Measurements from ENCODE around the gene GPHN.

GPHN gene

DNA sequence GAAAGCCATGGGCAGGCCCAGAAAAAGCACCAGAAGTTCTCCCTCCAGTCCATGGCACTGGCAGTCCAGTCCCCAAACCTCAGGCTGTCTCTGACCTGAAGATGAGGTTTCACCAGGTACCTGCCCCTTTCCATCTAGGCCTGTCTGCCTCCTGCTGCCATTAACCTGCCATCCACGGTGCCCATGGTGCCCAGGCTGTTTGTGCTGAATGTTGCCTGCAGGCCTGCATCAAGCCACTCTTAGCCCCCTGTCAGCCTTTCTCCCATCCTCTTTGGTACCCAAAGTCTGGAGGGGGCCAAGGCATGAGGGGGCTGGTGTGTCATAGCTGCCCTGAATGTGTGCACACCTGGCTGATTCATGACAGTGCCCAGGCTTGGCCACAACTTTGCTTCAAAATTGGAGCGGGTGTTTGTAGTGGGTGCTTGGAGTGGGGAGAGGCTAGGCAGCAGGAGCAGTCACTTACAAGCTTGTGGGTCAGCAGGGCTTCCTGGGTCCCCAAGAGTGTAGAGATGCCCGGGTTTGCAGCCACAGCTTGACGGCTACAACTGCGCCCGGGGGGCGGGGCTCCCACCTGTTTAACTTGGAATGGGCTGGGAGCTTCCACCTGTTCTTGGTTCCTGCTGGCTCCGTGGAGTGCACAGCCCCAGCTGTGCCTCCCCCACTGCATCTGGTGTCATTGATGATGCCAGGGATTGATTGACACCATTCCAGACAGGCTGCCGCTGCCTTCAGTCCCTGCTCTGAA, 88.5 kb downstream of the GPHN start:
- no peak for DNase-seq (ENCODE audit: low spot score)
- no peak for FAIRE-seq

GRCh38 chr14:66600416-66600815, 92.5 kb downstream of the GPHN start:
- FAIRE-seq = no peak
- no peak for DNase-seq (ENCODE audit: low spot score)

GRCh38 chr14:66601932-66602578, 94.1 kb downstream of the GPHN start:
- no peak for FAIRE-seq
- no peak for DNase-seq (ENCODE audit: low spot score)

DNA sequence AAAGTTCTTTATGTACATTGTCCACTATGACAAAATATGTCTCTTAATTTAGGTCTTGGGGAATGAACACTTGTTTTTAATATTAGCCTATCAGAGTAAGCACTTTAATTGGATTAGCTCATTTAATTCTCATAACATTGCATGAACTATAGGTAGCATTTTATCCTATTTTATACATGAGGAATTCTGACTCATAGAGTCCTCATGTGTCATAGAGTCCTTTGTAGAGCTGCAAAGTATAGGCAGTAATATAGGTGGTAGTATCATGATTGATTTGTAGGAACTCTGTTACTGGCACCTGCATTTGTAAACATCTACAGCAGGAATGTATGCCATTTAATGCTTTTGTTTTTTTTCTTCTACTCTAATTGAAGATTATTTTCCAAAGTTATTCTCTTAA, 96.0 kb downstream of the GPHN start:
- FAIRE-seq (no peak), DNase-seq (ENCODE audit: low spot score) (no peak)

DNA sequence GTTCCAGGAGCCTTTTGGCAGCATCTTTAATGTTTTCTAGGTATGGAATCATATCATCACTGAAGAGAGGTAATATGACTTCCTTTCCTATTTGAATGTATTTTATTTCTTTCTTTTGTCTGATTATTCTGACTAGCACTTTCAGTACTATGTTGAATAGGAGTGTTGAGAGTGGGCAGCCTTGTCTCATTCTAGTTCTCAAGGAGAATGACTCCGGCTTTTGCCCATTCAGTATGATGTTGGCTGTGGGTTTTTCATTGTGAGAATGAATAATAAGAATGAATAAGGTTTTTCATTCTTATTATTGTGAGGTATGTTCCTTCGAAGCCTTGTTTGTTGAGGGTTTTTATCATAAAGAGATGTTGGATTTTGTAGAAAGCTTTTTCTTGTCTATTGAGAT, 98.9 kb downstream of the GPHN start:
- no peak for DNase-seq (ENCODE audit: low spot score)
- FAIRE-seq = no peak

GRCh38 chr14:66610154-66610563, 102.2 kb downstream of the GPHN start:
- DNase-seq (ENCODE audit: low spot score) (no peak), FAIRE-seq (no peak)

DNA sequence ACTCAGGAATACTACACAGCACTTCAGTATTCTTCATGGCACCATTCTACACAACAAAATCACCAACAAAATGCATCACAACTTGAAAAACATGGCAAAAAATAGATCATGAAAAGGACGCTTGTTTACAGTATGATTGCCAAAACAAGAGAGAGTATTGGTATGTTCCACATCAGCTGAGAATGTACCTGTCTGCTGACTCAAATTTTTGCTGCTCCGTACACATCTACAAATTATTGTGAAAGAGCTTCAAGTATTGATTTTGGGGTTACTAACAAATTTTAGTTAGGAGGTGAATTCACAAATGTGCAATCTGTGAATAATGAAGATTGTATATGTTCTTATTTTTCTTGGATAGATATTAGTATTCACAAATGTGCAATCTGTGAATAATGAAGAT, 105.4 kb downstream of the GPHN start:
- DNase-seq (ENCODE audit: low spot score) = no peak
- no peak for FAIRE-seq

- no peak for DNase-seq (ENCODE audit: low spot score)
- no peak for FAIRE-seq
Measured at GRCh38 chr14:66619952-66620351, 112.0 kb downstream of the GPHN start.

GRCh38 chr14:66623838-66624237, 115.9 kb downstream of the GPHN start:
- FAIRE-seq (no peak), DNase-seq (ENCODE audit: low spot score) (no peak)

DNA sequence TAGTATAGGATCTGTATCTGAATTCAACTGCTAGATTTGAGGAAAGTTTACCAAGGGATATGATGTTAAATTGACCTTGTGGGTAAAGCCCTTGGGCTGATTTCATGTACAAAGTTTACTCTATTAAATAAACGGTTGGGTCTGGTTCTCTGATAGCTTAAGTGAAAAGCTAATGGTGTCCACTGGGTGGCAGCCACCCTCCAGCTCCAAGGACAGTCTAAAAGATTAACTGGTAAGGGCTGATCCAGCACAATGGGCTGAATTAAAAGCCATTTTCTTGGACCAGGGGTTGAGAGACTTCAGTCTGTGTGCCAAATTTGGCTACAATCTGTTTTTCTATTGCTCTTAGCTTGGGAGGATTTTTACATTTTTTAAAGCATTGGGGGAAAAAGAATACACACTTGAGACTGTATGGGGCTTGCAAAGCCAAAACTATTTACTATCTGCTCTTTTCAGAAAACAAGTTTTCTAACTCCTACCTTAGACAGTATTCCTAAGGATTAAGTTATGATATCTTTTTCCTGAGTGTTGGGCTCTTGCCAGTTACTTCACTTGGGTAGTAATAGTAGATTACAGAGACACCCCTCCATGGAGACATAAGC, 116.5 kb downstream of the GPHN start:
- no peak for FAIRE-seq
- no peak for DNase-seq (ENCODE audit: low spot score)

DNA sequence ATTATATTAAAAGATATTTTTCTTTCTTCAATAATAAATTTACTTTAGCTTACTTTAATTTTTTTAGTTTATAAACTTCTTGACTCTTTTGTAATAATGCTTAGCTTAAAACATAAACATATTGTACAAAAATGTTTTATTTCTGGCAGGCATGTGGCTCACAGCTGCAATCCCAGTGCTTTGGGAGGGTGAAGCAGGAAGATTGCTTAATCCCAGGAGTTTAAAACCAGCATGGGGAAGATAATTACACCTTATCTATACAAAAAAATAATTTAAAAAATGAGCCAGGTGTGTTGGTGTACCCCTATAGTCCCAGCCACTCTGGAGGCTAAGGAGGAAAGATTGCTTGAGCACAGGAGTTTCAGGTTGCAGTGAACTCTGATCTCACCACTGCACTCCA, 120.7 kb downstream of the GPHN start:
- DNase-seq (ENCODE audit: low spot score) = no peak
- no peak for FAIRE-seq

GRCh38 chr14:66629499-66629898, 121.6 kb downstream of the GPHN start:
- no peak for DNase-seq (ENCODE audit: low spot score)
- no peak for FAIRE-seq

DNA sequence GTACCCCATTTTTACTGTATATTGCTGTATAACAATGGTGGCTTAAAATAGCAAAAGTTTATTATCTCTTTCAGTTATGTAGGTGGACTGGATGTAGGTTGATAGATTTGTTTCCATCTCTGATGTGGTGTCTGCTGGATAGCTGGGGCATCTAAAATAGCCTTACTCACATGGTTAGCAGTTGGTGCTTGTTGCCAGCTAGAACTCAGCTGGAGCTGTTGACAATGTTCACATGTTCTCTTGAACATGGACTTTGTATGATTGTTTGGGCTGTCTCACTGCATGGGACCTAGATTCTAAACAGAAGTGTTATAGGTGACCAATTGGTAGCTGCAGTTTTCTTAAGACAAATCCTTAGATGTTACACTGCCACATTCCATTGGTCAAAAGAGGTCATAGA, 126.9 kb downstream of the GPHN start:
- no peak for FAIRE-seq
- no peak for DNase-seq (ENCODE audit: low spot score)

GRCh38 chr14:66635435-66635834, 127.5 kb downstream of the GPHN start:
- FAIRE-seq (no peak), DNase-seq (ENCODE audit: low spot score) (no peak)

DNA sequence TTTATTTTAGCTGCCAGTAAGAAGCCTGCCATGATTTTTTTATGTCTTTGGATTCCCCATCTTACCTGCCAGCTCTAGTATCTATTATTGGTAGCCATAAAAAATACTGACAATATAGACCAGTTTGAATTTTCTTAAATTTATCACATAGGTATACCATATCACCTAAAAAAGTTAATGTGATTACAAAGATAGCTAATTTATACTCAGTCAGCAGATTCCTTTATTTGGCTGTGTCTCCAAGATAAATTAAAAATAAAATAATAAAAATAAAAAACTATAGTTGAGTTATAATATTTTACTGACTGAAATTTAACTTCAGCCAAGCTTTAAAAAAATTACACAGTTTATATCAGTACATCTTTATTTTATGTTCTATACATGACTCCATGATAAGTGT, 128.3 kb downstream of the GPHN start:
- DNase-seq (ENCODE audit: low spot score) (no peak), FAIRE-seq (no peak)

DNA sequence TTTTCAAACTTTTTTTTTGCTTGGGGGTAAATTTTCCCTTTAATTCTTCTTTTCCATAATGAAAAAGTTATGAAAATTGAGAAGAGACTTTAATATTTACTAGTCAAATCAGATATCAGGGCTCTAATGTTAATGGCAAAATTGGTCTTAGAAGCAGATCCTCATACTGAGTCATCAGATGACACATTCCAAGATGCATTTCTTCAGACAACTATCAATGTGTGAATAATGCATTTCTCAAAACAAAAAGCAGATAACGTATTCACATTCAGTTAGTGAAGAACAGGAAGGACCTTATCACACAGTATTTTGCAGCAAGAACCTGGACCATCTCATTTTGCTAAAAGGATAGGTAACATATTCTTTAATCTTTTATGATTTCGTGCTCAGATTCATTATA, 130.7 kb downstream of the GPHN start:
- no peak for FAIRE-seq
- peak; percentile 24 for DNase-seq (ENCODE audit: low spot score)

DNA sequence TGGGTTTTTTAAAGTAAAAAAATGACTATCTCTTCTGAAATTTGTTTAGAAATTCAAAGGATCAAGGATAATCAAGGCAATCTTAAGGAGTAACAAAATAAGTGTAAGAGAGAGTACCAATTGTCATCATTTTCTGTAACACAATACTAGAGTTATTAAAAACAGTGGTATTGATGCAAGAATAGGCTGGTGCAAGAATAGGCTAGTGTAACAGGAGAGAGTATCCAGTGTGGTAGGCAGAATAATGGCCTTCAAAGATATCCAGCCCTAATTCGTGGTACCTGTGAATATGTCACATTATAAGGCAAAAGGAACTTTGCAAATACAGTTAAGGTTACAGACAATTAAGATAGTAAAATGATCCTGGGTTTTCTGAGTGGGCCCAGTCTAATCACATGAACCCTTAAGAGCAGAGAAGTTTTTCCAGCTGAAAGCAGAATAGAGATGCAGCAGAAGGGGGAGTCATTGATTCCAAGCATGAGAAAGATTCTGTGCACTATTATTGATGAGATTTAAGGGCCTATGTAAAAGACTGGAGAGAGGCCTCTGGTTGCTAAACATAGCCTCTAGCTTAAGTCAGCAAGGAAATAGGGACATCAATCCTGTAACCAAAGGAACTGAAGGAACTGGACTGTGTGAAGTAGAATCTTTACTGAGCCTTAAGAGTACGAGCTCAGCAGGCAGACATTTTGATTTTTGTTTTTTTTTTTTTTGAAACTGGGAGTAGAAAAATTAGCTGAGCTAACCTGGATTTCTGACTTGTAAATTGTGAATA, 134.1 kb downstream of the GPHN start:
- FAIRE-seq (no peak), DNase-seq (ENCODE audit: low spot score) (no peak)

DNA sequence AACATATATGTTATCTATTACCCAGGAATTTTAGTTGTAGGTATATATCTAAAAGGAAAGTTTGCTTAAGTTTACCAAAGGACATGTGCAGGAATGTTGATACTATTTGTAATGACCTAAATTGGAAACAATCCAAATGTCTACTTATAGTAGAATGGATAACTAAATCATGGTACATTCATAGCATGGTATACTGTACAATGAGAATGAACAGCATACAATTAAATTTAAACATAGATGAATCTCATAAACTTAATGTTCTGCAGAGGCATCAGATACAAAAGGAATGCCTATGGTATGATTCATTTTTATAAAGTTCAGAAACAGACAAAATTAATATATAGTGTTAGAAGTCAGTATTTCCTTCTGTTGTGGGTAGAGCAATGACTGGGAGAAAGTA, 135.4 kb downstream of the GPHN start:
- FAIRE-seq (no peak), DNase-seq (ENCODE audit: low spot score) (no peak)

DNA sequence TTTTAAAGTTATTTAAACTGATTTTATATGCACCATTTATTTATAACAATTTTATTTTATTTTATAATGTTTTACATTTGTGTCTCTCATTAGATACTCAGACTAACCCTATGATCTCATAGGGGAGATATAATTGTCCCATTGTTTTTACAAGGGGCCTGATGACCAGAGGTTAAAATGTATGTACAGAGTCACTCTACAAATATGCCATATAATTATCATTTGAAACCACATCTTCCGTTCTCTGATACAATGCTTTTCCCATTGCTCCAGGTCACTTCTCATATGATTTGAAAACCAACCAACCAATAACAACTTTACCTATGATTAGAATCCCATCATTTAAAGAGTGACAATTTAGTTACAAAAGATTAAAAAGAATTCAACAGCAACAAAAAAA, 137.8 kb downstream of the GPHN start:
- FAIRE-seq = peak; percentile 50
- peak; percentile 56 for DNase-seq (ENCODE audit: low spot score)

DNA sequence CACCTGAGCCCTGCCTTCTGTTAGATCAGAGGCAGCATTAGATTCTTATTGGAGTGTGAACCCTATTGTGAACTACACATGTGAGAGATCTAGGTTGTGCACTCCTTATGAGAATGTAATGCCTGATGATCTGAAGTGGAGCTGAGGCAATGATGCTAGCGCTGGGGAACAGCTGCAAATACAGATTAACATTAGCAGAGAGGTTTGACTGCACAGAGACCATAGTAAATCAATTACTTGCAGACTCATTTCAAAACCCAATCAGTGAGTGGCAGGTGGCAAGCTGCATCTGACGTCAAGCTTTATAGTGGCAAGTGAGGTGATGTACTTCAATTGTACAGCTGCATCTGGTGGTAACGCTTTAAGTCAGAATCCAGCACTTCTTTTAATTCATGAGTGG, 141.6 kb downstream of the GPHN start:
- DNase-seq (ENCODE audit: low spot score) (no peak), FAIRE-seq (no peak)

- no peak for FAIRE-seq
- no peak for DNase-seq (ENCODE audit: low spot score)
Measured at GRCh38 chr14:66650491-66650911, 142.6 kb downstream of the GPHN start.

All from RCC 7860 (cell line).